ENCODE data around the gene TOMT.
"Not testable (repeated sequence)": the region's sequence is repeated elsewhere in the genome, so short reads cannot be mapped to it uniquely, and the experiment has no call there.

The TOMT gene

GRCh38 chr11:72135891-72136683 is 30.4 kb downstream of the TOMT start:
- H3K4me3 ChIP-seq (ENCODE audit: low read depth, low read length): no peak overlapping the region
- no peak for TF ChIP-seq CTCF (conservative IDR thresholded peaks at IDR 0.05; ENCODE audit: low read depth, low read length)
- DNase-seq (ENCODE audit: low read depth): peak; percentile 35

GRCh38 chr11:72136684-72137262 is 31.0 kb downstream of the TOMT start:
- H3K4me3 ChIP-seq (ENCODE audit: low read depth, low read length): no peak overlapping the region
- no peak for DNase-seq (ENCODE audit: low read depth)
- TF ChIP-seq CTCF (conservative IDR thresholded peaks at IDR 0.05; ENCODE audit: low read depth, low read length): no peak

- H3K4me3 ChIP-seq (ENCODE audit: low read depth, low read length): no peak overlapping the region
- DNase-seq (ENCODE audit: low read depth): no peak
- TF ChIP-seq CTCF (conservative IDR thresholded peaks at IDR 0.05; ENCODE audit: low read depth, low read length): no peak
Measured at GRCh38 chr11:72138821-72139390, 33.2 kb downstream of the TOMT start.

GRCh38 chr11:72139500-72139899 is 33.8 kb downstream of the TOMT start:
- no peak overlapping the region for H3K4me3 ChIP-seq (ENCODE audit: low read depth, low read length)

GRCh38 chr11:72140661-72141060 is 34.9 kb downstream of the TOMT start:
- TF ChIP-seq CTCF (conservative IDR thresholded peaks at IDR 0.05; ENCODE audit: low read depth, low read length): no peak
- no peak for DNase-seq (ENCODE audit: low read depth)
- no peak overlapping the region for H3K4me3 ChIP-seq (ENCODE audit: low read depth, low read length)

More at GRCh38 chr11:72139500-72139899, 33.8 kb downstream of the TOMT start:
- TF ChIP-seq CTCF (conservative IDR thresholded peaks at IDR 0.05; ENCODE audit: low read depth, low read length): no peak
- no peak for DNase-seq (ENCODE audit: low read depth)

- H3K4me3 ChIP-seq (ENCODE audit: low read depth, low read length): no peak overlapping the region
- DNase-seq (ENCODE audit: low read depth): peak; percentile 76
- TF ChIP-seq CTCF (conservative IDR thresholded peaks at IDR 0.05; ENCODE audit: low read depth, low read length): no peak
Measured at GRCh38 chr11:72141066-72141465, 35.3 kb downstream of the TOMT start.

- H3K4me3 ChIP-seq (ENCODE audit: low read depth, low read length): not testable (repeated sequence)
Measured at GRCh38 chr11:72142086-72142485, 36.4 kb downstream of the TOMT start.

GRCh38 chr11:72142543-72142942 is 36.8 kb downstream of the TOMT start:
- not testable (repeated sequence) for H3K4me3 ChIP-seq (ENCODE audit: low read depth, low read length); DNase-seq (ENCODE audit: low read depth)

More at GRCh38 chr11:72142086-72142485, 36.4 kb downstream of the TOMT start:
- peak; percentile 7 for DNase-seq (ENCODE audit: low read depth)
